ENCODE results near the gene FITM2.
A peak's percentile ranks its signal among the peaks of the same experiment; 100 is the strongest.
"Not testable (repeated sequence)": the region's sequence is repeated elsewhere in the genome, so short reads cannot be mapped to it uniquely, and the experiment has no call there.

FITM2 gene

GRCh38 chr20:44310664-44311639 lies at the start of gene FITM2:
Gene FITM2, minus strand, starts transcription at chr20:44311202. Its CDS starts 54 bp downstream, at chr20:44311148.
- DNase-seq (ENCODE audit: low read depth) = peak; percentile 95

- no peak for DNase-seq (ENCODE audit: low read depth)
Observed at GRCh38 chr20:44360221-44360620, 49.2 kb upstream of the FITM2 start.

GRCh38 chr20:44358776-44359175 lies 47.8 kb upstream of the FITM2 start:
- DNase-seq (ENCODE audit: low read depth) = no peak

- no peak for DNase-seq (ENCODE audit: low read depth)
Observed at GRCh38 chr20:44357555-44358125, 46.6 kb upstream of the FITM2 start.

- DNase-seq (ENCODE audit: low read depth) = no peak
Observed at GRCh38 chr20:44357020-44357419, 46.0 kb upstream of the FITM2 start.

- DNase-seq (ENCODE audit: low read depth) = no peak
Observed at GRCh38 chr20:44356353-44356723, 45.3 kb upstream of the FITM2 start.

GRCh38 chr20:44355498-44356352 lies 44.7 kb upstream of the FITM2 start, which contains the start of gene HNF4A:
Gene HNF4A, plus strand, starts transcription at chr20:44355699. Its CDS starts 106 bp downstream, at chr20:44355805.
- no peak for DNase-seq (ENCODE audit: low read depth)

GRCh38 chr20:44354979-44355497 lies 44.0 kb upstream of the FITM2 start:
- no peak for DNase-seq (ENCODE audit: low read depth)

GRCh38 chr20:44350567-44350966 lies 39.6 kb upstream of the FITM2 start:
- DNase-seq (ENCODE audit: low read depth) = no peak

GRCh38 chr20:44349349-44349748 lies 38.3 kb upstream of the FITM2 start:
- no peak for DNase-seq (ENCODE audit: low read depth)

- DNase-seq (ENCODE audit: low read depth) = no peak
Observed at GRCh38 chr20:44348168-44348659, 37.2 kb upstream of the FITM2 start.

- DNase-seq (ENCODE audit: low read depth) = not testable (repeated sequence)
Observed at GRCh38 chr20:44345941-44346340, 34.9 kb upstream of the FITM2 start.

- DNase-seq (ENCODE audit: low read depth) = no peak
Observed at GRCh38 chr20:44345147-44345546, 34.1 kb upstream of the FITM2 start.

- DNase-seq (ENCODE audit: low read depth) = no peak
Observed at GRCh38 chr20:44344723-44345122, 33.7 kb upstream of the FITM2 start.

GRCh38 chr20:44343162-44343675 lies 32.2 kb upstream of the FITM2 start:
- no peak for DNase-seq (ENCODE audit: low read depth)

- DNase-seq (ENCODE audit: low read depth) = peak; percentile 15
Observed at GRCh38 chr20:44342248-44342647, 31.2 kb upstream of the FITM2 start.

- DNase-seq (ENCODE audit: low read depth) = no peak
Observed at GRCh38 chr20:44336725-44337380, 25.9 kb upstream of the FITM2 start, which contains the start of gene R3HDML. Gene R3HDML, plus strand, starts transcription at chr20:44337043. Its CDS starts 115 bp downstream, at chr20:44337158.

- DNase-seq (ENCODE audit: low read depth) = no peak
Observed at GRCh38 chr20:44336086-44336485, 25.1 kb upstream of the FITM2 start.

- DNase-seq (ENCODE audit: low read depth) = no peak
Observed at GRCh38 chr20:44335675-44336074, 24.7 kb upstream of the FITM2 start.

GRCh38 chr20:44334709-44335108 lies 23.7 kb upstream of the FITM2 start:
- no peak for DNase-seq (ENCODE audit: low read depth)

GRCh38 chr20:44334306-44334705 lies 23.3 kb upstream of the FITM2 start:
- no peak for DNase-seq (ENCODE audit: low read depth)
